Measurements from ENCODE around the gene NXPH3.
"Not testable (repeated sequence)": the region's sequence is repeated elsewhere in the genome, so short reads cannot be mapped to it uniquely, and the experiment has no call there.

Gene NXPH3

GRCh38 chr17:49549691-49550678, 25.7 kb upstream of the NXPH3 start:
- H3K4me3 ChIP-seq (ENCODE audit: low read depth, low read length), result no peak overlapping the region
- TF ChIP-seq, protein P1, sequence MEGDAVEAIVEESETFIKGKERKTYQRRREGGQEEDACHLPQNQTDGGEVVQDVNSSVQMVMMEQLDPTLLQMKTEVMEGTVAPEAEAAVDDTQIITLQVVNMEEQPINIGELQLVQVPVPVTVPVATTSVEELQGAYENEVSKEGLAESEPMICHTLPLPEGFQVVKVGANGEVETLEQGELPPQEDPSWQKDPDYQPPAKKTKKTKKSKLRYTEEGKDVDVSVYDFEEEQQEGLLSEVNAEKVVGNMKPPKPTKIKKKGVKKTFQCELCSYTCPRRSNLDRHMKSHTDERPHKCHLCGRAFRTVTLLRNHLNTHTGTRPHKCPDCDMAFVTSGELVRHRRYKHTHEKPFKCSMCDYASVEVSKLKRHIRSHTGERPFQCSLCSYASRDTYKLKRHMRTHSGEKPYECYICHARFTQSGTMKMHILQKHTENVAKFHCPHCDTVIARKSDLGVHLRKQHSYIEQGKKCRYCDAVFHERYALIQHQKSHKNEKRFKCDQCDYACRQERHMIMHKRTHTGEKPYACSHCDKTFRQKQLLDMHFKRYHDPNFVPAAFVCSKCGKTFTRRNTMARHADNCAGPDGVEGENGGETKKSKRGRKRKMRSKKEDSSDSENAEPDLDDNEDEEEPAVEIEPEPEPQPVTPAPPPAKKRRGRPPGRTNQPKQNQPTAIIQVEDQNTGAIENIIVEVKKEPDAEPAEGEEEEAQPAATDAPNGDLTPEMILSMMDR (IDR thresholded peaks at IDR 0.05; ENCODE audit: borderline replicate concordance, insufficient read depth, low read depth, low read length), result no peak

GRCh38 chr17:49550764-49551163, 24.9 kb upstream of the NXPH3 start:
- not testable (repeated sequence) for H3K4me3 ChIP-seq (ENCODE audit: low read depth, low read length)

DNA sequence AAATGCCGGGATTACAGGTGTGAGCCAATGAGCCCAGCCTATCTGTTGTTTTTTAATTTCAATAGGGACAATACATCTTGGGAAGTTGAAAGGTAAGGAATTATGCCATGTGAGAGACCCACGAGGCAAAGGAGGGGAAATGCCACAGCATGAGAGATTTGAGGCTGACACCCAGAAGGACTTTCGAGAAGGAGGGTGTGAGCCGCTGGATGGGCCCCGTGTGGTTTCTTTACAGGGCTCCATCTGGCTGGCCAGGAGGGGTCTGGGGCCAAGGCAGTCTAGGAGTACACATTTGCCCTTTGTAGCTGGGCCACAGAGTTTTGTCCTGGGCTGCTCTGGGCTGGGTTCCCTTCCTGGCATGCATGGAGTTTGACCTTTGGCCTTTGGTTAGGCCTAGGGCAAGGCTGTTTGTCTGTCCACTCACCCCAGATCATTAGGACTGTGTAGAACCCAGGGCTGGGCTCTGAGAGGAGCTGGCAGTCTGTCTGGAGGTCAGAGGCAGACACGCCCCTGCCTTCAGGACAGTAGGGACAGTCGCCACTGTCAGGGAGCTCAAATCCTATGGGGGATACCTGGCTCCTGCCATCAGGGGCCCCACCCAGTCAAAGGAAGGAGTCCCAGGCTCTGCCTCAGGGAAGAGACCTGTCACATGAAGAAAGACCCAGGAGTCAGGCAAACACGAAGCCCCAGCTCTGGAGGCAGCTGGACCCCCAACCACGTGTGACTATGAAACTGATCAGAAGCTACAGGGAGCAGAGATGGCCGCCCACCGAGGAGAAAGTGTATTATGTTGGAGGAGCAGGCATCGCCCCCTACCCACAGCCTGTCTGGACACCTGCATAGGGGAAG, 24.2 kb upstream of the NXPH3 start:
- no peak overlapping the region for H3K4me3 ChIP-seq (ENCODE audit: low read depth, low read length)
- TF ChIP-seq, protein P1 (IDR thresholded peaks at IDR 0.05; ENCODE audit: borderline replicate concordance, insufficient read depth, low read depth, low read length), result no peak

DNA sequence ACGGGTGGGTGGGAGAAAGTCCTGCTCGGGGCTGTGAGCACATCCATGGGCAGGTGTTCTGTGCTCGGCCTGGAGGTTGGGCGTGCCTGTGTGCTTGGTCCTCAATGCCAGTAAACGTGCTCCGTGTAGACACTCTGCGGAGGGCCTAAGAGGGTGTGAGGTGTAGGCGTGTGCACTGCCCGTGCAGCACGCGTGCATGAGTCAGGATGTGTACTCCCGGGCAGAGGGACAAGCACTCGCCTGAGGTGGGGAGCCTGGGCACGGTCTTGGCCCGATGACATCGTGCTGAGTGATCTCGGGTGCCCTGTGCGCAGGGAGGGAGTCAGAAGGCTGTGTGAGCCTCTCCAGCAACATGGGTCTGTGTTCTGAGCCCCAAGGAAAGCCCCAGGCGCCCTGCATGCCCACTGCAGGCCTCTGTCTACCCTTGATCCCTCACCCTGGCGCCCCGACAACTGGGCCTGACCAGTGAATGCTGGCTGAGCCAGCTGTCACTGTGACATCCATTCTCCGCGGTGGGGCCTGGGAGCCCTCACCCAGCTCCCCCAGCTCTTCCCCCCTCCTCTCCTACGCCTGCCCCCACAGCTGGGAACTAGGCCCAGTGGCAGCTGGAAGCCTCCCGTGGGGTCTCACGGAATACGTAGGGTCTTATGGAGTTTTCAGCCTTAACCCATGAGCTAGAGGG, 23.5 kb upstream of the NXPH3 start:
- H3K4me3 ChIP-seq (ENCODE audit: low read depth, low read length), result no peak overlapping the region
- TF ChIP-seq, protein P1 (IDR thresholded peaks at IDR 0.05; ENCODE audit: borderline replicate concordance, insufficient read depth, low read depth, low read length), result no peak

GRCh38 chr17:49553676-49554335, 21.9 kb upstream of the NXPH3 start:
- H3K4me3 ChIP-seq (ENCODE audit: low read depth, low read length), result no peak overlapping the region
- TF ChIP-seq, protein P1 (IDR thresholded peaks at IDR 0.05; ENCODE audit: borderline replicate concordance, insufficient read depth, low read depth, low read length), result no peak

DNA sequence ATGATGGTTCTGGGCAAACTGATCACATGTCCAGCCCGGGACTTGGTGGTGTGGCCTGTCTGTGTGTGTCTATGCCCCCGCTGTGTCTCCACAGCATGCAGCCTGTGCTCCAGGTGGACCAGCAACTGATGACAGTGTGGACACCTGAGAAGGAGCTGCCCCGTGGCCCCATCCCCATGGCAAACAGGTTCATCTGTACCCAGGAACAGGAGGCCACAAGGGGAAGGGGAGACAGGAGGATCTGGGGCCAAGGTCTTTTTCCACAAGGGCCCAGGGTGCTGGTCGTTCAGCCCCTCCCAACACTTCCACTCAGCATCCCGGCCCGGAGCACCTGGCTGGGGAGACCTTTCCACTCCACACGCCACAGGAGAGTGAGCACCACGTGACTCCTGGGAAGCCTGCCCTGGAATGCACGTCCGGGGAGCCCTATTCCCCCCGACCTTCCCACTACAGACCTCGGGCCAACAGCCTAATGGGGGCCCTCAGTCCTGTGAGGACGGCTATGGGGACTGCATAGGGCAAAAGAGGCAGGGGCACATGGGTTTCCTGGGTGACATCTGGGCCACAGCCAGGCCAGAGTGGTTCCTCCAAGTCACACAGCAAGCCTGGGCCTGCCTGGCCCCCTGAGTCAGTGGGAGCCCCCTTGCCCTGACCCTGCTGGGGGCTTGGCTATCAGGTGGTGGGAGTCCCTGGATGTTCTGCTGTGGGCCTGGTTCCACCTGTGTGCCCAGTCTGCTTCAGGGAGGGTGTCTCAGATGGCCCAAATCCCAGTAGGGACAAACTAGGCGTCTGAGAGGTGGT, 20.8 kb upstream of the NXPH3 start:
- TF ChIP-seq, protein P1 (IDR thresholded peaks at IDR 0.05; ENCODE audit: borderline replicate concordance, insufficient read depth, low read depth, low read length), result no peak
- H3K4me3 ChIP-seq (ENCODE audit: low read depth, low read length), result no peak overlapping the region

All from GM12875 (cell line).